ENCODE data around the gene NFE2L2.
"Not testable (repeated sequence)": the region's sequence is repeated elsewhere in the genome, so short reads cannot be mapped to it uniquely, and the experiment has no call there.

DNA sequence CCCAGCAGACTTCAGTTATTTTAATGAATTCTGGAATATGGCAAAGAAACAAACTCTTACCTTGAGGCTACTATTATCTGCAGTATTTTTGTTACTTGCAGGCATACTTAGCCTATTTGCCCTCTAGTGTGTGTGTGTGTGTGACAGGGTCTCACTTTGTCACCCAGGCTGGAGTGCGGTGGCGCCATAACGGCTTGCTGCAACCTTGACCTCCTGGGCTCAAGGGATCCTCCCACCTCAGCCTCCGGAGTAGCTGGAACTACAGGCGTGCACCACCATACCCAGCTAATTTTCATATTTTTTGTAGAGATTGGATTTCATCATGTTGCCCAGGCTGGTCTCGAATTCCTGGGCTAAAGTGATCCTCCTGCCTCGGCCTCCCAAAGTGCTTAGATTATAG is 64.1 kb downstream of the NFE2L2 start:
- TF ChIP-seq, protein P1, sequence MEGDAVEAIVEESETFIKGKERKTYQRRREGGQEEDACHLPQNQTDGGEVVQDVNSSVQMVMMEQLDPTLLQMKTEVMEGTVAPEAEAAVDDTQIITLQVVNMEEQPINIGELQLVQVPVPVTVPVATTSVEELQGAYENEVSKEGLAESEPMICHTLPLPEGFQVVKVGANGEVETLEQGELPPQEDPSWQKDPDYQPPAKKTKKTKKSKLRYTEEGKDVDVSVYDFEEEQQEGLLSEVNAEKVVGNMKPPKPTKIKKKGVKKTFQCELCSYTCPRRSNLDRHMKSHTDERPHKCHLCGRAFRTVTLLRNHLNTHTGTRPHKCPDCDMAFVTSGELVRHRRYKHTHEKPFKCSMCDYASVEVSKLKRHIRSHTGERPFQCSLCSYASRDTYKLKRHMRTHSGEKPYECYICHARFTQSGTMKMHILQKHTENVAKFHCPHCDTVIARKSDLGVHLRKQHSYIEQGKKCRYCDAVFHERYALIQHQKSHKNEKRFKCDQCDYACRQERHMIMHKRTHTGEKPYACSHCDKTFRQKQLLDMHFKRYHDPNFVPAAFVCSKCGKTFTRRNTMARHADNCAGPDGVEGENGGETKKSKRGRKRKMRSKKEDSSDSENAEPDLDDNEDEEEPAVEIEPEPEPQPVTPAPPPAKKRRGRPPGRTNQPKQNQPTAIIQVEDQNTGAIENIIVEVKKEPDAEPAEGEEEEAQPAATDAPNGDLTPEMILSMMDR (conservative IDR thresholded peaks at IDR 0.05 in 1 of 2, IDR thresholded peaks at IDR 0.05 in 1 of 2; ENCODE audit: low read depth in 1 of 2, low read length in 2 of 2), result not testable (repeated sequence)
- not testable (repeated sequence) for TF ChIP-seq EZH2 (IDR thresholded peaks at IDR 0.05; ENCODE audit: low read length, missing control alignments)

All from fibroblast of lung (primary cell).